ACC112 (cell line): ENCODE measurements around the gene HOXA6.

Experiments
- H2AFZ ChIP-seq: fragments of 200-600 bp; sonication (generic); one replicate; pipeline ENCODE4 v1.6.0; 2017; ENCODE audit warnings: antibody characterized with exemption, low read length; ENCODE audit not compliant: unreplicated experiment
- H3K27ac ChIP-seq: fragments of 200-600 bp; sonication (generic); 2 replicates; pipeline ENCODE4 v1.5.1; 2014; ENCODE audit warnings: low read depth, mild to moderate bottlenecking, antibody characterized with exemption, low read length, moderate library complexity
- H3K27me3 ChIP-seq: fragments of 200-600 bp; sonication (generic); 2 replicates; pipeline ENCODE4 v1.6.1; 2014; ENCODE audit warnings: mild to moderate bottlenecking, antibody characterized with exemption, low read length, moderate library complexity, mixed read lengths; ENCODE audit not compliant: insufficient read depth
- H3K36me3 ChIP-seq: fragments of 200-600 bp; sonication (generic); 2 replicates; pipeline ENCODE4 v1.6.1; 2016; ENCODE audit warnings: mild to moderate bottlenecking, antibody characterized with exemption, low read length, moderate library complexity, mixed read lengths; ENCODE audit not compliant: insufficient read depth
- H3K4me1 ChIP-seq: fragments of 200-600 bp; sonication (generic); one replicate; pipeline ENCODE4 v1.6.1; 2016; ENCODE audit warnings: low read length, mixed read lengths; ENCODE audit not compliant: insufficient read depth, unreplicated experiment, control insufficient read depth
- H3K4me3 ChIP-seq: fragments of 200-600 bp; sonication (generic); 2 replicates; pipeline ENCODE4 v1.5.1; 2014; ENCODE audit warnings: mild to moderate bottlenecking, low read depth, low read length
- H3K79me2 ChIP-seq: fragments of 200-600 bp; sonication (generic); one replicate; pipeline ENCODE4 v1.6.0; 2016; ENCODE audit warnings: low read length; ENCODE audit not compliant: control insufficient read depth, unreplicated experiment, insufficient read depth

The HOXA6 gene

DNA sequence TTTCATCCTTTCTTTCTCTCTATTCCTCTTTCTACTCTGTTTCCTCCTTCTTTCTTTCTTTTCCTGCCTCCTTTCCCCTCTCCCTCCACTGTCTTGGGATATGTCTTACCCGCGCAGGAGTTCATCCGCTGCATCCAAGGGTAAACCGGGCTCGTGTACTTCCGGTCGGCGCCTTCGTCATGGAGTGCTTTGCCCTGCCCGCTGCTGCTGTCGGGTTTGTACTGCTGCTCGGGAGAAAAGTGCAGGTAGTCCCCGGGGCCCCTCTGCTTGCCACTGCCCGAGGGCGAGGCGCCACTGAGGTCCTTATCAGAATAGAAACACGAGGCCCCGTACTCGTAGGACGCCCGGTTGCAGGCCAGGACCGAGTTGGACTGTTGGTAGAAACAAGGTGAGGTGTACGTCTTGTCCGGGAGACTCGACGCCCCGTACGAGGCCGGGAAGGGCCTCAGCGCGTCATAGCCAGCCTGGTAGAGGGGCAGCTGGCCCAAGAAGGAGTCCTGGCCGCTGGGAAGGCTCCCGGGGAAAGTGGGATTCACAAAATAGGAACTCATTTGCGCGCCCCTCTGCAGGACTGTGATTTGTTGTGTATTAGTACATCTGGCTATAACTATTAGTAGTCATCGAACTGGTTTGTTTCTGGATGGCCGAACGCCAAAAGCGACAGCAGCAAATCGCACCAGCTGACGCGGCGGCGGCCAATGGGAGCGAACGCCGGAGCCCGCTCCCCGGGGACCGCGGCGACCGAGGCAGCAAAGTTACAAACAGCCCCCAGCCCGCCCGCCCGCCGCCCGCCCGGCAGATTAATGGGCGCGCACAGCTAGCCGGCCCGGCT lies at the start of gene HOXA6:
TSS of gene HOXA6 (minus strand) at position 576 of the 832 bp plus-strand sequence. CDS start at position 551, 25 bp downstream.
- no peak within 1 kb of the TSS for H3K4me3 ChIP-seq
- H3K4me1 ChIP-seq: no peaks in the 10 kb centered on the region
- H3K36me3 ChIP-seq: no peaks in the 10 kb centered on the region
- no peaks in the 10 kb centered on the region for H3K79me2 ChIP-seq
- no peak within 1 kb of the TSS for H3K27ac ChIP-seq
- H2AFZ ChIP-seq: no peak within 1 kb of the TSS
- H3K27me3 ChIP-seq: peaks cover 98% of the 10 kb centered on the region

DNA sequence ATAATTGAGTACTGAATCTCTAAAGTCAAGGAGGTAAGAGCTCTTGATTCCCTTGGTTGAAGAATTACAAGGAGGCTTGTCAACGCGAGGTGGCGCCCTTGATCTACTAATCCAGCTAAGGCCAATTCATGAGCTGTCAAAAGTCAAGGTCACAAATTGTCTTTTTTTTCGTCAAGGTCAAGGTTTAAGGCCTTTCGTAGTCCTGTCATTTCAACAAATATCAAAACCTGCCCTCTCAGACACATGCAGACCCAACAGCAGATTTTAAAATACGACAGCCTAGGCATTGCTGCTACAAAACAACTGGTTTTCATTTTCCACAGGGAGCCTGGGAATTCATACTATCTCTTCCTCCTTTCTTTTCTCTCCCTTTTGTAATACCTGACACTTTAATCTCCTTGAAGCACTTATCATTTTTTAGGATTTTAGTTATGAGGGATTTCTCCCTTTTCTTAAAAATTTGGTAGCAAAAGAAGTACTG lies 48.8 kb upstream of the HOXA6 start:
- Histone ChIP-seq H3K27me3 (peaks cover 94% of the 10 kb centered on the region), H3K4me3 (no peak overlapping the region), H3K27ac (no peak overlapping the region), H2AFZ (no peak overlapping the region), H3K4me1 (no peaks in the 10 kb centered on the region), H3K79me2 (no peaks in the 10 kb centered on the region), H3K36me3 (no peaks in the 10 kb centered on the region)

DNA sequence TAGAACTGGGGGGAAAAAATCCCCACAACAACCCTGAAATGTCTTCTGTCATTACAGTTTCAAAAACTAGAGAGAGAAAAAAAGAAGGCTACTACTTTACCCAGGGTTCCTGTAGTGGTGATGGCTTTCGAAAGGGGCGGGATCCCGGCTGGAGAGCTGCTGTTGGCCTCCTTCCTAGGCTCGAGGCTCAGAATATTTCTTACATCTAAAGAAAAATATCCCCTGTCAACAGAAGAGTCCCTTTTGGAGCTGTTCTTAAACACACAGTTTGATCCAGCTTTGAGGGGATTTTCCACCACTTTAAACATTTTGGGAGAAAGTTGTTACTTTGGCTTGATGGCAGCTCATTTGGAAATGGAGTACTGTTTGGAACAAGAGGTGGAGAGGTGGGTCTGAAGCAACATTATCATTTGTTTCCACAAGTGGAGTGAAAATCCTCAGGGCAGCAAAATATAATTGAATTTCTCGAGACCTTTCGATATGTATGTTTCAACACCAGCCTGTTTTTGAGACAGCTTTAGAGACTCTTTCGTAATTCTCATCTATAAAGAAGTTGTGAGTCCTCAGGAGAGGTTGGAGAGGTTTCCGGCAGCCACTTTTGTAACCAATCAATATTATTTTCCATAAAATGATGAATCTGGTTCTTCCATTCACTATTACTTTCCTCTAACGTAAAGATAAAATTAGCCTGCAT lies 47.3 kb upstream of the HOXA6 start:
- Histone ChIP-seq H3K36me3 (no peaks in the 10 kb centered on the region), H3K27ac (no peak overlapping the region), H3K4me1 (no peaks in the 10 kb centered on the region), H3K4me3 (no peak overlapping the region), H3K79me2 (no peaks in the 10 kb centered on the region), H3K27me3 (peaks cover 95% of the 10 kb centered on the region), H2AFZ (no peak overlapping the region)

DNA sequence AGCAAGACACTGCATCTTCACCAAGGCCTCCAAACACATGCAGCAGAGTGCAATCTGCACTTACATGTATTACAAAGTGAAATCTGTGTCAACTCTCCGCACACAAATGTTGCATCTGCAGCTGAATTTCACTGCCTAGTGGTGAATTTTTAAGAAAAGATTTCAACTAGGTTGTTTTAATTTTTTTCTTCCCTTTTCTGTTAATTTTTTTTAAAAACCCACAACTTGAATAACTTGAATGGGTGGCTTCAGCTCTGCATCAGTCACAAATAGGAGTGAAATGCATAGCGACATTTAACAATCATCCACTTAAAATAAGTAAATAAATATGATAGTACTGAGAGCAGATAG lies 46.4 kb upstream of the HOXA6 start:
- H3K4me3 ChIP-seq: no peak overlapping the region
- no peaks in the 10 kb centered on the region for H3K4me1 ChIP-seq
- H3K79me2 ChIP-seq: no peaks in the 10 kb centered on the region
- peaks cover 98% of the 10 kb centered on the region for H3K27me3 ChIP-seq
- H3K27ac ChIP-seq: no peak overlapping the region
- H2AFZ ChIP-seq: no peak overlapping the region
- H3K36me3 ChIP-seq: no peaks in the 10 kb centered on the region

DNA sequence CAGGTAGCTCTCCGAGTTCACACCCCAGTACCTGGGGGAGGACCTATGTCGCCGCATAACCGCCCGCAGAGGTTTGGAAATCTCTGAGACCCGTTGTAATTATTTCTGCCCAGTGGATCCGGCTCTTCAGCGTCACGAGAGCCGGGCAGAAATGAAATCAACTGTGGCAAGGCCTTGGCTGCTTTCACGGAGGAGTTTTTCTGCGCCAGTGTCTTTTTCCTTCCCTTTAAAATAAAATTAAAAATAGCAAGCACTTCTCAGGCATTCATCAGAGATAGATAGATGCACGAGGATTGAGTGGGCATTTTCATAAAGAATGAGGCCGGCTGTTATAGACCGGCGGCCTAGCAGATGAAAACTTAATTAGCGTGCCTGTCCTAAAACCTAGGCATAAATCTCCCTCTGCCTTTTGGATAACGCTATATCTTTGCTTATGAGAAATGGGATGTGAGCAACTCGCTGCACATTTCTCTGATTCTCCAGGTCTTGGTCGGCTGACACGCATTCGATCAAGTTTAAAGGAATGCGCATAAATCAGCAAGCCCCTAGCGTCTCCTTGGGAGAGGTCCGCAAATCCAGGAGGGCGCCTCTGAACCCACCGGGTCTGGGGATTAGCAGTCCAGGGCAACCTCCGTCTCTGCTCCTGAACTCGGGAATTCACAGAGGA lies 45.9 kb upstream of the HOXA6 start:
- Histone ChIP-seq H3K36me3 (no peaks in the 10 kb centered on the region), H3K4me3 (peak overlapping the region; percentile 69), H3K27ac (no peak overlapping the region), H3K79me2 (no peaks in the 10 kb centered on the region), H3K27me3 (peaks cover 98% of the 10 kb centered on the region), H3K4me1 (no peaks in the 10 kb centered on the region), H2AFZ (peak overlapping the region; percentile 32)

DNA sequence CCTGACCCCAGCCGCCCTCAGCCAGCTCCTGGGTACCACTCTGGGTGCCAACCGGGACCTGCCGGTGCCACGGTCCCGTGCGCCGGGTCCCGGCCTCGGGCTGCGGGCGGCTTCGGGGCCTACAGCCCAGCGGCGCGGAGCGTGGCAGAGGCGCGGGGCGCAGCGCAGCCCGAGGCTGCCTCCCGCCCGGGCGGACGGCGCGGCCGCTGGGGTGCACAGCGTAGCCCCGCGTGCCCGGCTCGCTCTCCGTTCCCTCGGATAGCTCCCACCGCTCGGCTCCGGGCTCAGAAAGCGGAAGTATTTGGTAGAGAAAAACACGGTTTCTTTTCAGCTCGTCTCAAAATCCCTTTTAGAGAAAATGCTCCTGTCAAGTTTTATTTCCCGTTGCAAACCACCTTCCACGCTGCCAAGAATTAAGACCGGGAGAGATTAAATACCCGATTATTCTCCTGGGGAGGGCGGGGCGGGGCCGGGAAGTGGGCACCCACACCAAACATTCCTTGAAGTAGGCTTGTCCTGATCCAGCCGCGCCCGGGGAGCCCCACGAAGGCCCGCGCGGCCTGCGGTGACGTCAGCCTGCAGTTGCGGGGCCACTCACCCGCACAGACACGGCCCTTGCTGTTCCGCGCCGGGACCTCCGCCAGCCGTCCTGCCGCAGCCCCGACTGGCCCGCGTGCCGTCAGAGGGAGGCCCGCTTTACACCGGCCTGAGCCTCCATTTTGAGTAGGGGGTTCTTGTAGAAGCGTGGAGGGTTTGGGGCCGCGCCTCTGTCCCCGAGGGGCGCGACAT lies 45.2 kb upstream of the HOXA6 start:
- Histone ChIP-seq H3K36me3 (no peaks in the 10 kb centered on the region), H3K27me3 (peaks cover 98% of the 10 kb centered on the region), H3K4me1 (no peaks in the 10 kb centered on the region), H3K4me3 (peak overlapping the region; percentile 69), H3K27ac (no peak overlapping the region), H3K79me2 (no peaks in the 10 kb centered on the region), H2AFZ (peak overlapping the region; percentile 32)

DNA sequence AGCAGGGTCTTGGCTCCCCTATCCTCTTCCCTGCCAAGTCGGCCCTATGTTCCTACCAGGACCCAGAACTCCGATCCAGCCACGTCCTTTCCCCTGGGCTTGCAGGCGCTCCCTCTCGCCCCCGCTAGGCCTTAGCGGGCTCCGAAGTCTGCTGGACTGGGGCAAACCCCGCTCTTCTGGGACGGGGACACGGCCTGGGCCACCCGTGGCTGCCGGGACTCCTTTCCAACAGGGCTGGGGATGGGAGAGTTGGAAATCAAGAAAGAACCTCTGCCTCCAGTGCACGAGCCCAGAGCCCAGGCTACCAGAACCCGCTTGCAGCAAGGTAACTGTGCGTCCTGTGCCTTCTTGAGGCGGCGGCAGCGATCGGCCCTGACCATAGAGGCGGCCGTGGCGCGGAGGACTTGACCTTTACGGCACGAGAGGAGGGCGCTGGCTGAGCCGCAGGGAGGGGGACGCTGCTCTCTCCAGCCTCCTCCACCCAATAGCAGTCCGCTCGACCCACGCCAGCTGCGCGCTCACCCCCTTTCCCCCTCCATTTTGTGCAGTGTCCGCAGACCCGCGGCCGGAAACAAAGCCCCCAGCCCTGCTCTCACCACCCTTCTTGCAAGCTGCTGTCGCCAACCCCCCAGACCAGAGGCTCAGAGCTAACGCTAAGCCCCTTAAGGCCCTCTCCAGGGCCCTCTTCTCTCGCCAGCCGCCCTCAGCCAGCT lies 44.4 kb upstream of the HOXA6 start:
- no peaks in the 10 kb centered on the region for H3K36me3 ChIP-seq
- H3K79me2 ChIP-seq: no peaks in the 10 kb centered on the region
- no peaks in the 10 kb centered on the region for H3K4me1 ChIP-seq
- H3K27me3 ChIP-seq: peaks cover 98% of the 10 kb centered on the region
- no peak overlapping the region for H2AFZ ChIP-seq
- peak overlapping the region; percentile 69 for H3K4me3 ChIP-seq
- H3K27ac ChIP-seq: no peak overlapping the region

DNA sequence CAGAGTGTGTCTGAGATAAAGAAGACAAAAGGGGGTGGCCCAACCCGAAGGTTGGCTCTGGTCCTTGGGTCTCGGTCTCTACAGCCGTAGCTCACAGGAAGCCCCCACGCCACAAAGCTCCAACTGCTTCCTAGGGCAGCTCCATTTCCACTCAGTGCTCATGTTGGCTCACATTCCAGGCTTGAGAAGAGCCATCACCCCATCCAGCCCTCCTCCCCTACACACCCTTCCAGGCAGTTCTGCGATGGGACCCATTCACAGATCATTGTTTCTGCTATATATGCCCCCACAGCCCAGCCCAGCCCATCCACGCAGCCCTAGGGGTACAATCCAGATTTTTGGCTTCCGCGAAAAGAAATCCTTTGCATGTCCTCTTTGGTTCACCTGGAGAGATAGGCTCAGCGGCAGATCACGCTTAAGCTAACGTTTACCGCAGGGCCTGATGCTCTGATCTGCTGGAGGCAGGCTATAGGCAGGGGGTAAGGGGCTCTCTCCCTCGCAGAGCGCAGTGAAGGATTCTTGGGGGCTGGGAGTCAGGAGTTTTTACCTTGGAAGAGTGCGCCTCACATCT lies 43.7 kb upstream of the HOXA6 start:
- Histone ChIP-seq H3K4me1 (no peaks in the 10 kb centered on the region), H3K27me3 (peaks cover 98% of the 10 kb centered on the region), H3K79me2 (no peaks in the 10 kb centered on the region), H3K4me3 (no peak overlapping the region), H3K27ac (no peak overlapping the region), H2AFZ (no peak overlapping the region), H3K36me3 (no peaks in the 10 kb centered on the region)

DNA sequence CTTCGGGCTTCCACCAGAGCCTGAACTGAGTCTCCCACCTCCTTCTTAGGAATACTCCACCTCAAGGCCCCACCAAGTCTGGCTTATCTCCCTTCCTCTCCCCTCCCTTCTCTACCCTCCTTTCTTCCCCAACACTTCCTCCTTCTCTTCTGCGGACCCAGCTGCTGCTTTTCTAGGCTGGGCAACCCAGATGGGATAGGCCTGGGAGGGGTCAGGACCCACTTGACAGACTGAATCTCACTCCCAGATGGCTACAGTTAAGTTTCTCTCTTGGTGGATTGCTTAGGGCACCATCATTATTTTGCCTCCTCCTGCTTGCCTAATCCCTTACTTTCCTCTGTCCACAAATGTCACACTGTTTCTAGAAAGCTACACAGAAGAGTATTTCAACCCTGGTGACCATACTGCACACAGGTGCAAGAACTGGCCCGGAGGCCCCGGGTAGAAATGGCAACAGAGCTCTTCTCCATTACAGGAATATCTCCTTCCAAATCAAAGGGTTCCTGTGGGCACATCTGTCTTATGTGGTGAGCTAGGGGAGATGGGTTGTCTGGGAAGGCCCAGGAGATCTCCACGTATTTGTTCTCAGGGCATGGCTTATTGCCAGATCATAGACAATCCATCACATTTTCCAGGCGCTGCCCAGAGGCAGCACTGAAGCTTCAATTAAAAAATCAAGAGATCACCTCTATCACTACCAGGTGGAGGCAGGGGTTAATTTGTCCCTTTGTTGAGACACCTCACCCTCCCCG lies 42.6 kb upstream of the HOXA6 start:
- Histone ChIP-seq H3K79me2 (no peaks in the 10 kb centered on the region), H3K4me1 (no peaks in the 10 kb centered on the region), H3K36me3 (no peaks in the 10 kb centered on the region), H2AFZ (no peak overlapping the region), H3K4me3 (no peak overlapping the region), H3K27me3 (peaks cover 100% of the 10 kb centered on the region), H3K27ac (no peak overlapping the region)
